Measurements from ENCODE around the gene TFCP2. TPM values are rescaled to one million over a fixed set of nuclear protein-coding genes. Genes with fewer than 3 reads are reported as not detected.

The TFCP2 gene
- total RNA-seq, 2 donors from 2014 or later = 10.6 to 18.1 TPM

- TF ChIP-seq CTCF (IDR thresholded peaks at IDR 0.05) = no peak
- no peaks in the 10 kb centered on the region for H3K27me3 ChIP-seq (replicated peaks; ENCODE audit: insufficient read depth)
- H3K4me3 ChIP-seq = no peak overlapping the region
- ATAC-seq (ENCODE audit: insufficient number of reproducible peaks, low FRiP score, low read depth) (no peak), DNase-seq (ENCODE audit: low spot score) (no peak)
- H3K27ac ChIP-seq = no peak overlapping the region
- H3K4me1 ChIP-seq (ENCODE audit: control insufficient read depth in 1 of 2, low read depth in 2 of 2) = peaks cover 0 to 7% of the 10 kb centered on the region in 2 donors
- H3K36me3 ChIP-seq = no peaks in the 10 kb centered on the region
- no peaks in the 10 kb centered on the region for H3K9me3 ChIP-seq
Measured at GRCh38 chr12:51156245-51156765, 16.6 kb downstream of the TFCP2 start.

GRCh38 chr12:51152953-51153352 is 20.0 kb downstream of the TFCP2 start:
- no peak for ATAC-seq (ENCODE audit: insufficient number of reproducible peaks, low FRiP score, low read depth)
- no peaks in the 10 kb centered on the region for H3K9me3 ChIP-seq
- no peaks in the 10 kb centered on the region for H3K4me1 ChIP-seq (ENCODE audit: control insufficient read depth in 1 of 2, low read depth in 2 of 2)

GRCh38 chr12:51150777-51151176 is 22.2 kb downstream of the TFCP2 start:
- H3K27me3 ChIP-seq (replicated peaks; ENCODE audit: insufficient read depth) = no peaks in the 10 kb centered on the region
- DNase-seq (ENCODE audit: low spot score) (no peak), ATAC-seq (ENCODE audit: insufficient number of reproducible peaks, low FRiP score, low read depth) (no peak)
- no peaks in the 10 kb centered on the region for H3K36me3 ChIP-seq
- H3K27ac ChIP-seq = no peak overlapping the region
- H3K4me3 ChIP-seq = no peak overlapping the region
- no peaks in the 10 kb centered on the region for H3K4me1 ChIP-seq (ENCODE audit: control insufficient read depth in 1 of 2, low read depth in 2 of 2)
- no peak for TF ChIP-seq CTCF (IDR thresholded peaks at IDR 0.05)
- no peaks in the 10 kb centered on the region for H3K9me3 ChIP-seq

More at GRCh38 chr12:51152953-51153352, 20.0 kb downstream of the TFCP2 start:
- Histone ChIP-seq H3K36me3 (no peaks in the 10 kb centered on the region), H3K27ac (no peak overlapping the region), H3K4me3 (no peak overlapping the region), H3K27me3 (replicated peaks; ENCODE audit: insufficient read depth) (no peaks in the 10 kb centered on the region)
- DNase-seq (ENCODE audit: low spot score) = no peak
- TF ChIP-seq CTCF (IDR thresholded peaks at IDR 0.05) = no peak

GRCh38 chr12:51147309-51147708 is 25.6 kb downstream of the TFCP2 start:
- H3K4me1 ChIP-seq (ENCODE audit: control insufficient read depth in 1 of 2, low read depth in 2 of 2) = no peaks in the 10 kb centered on the region
- no peak for DNase-seq (ENCODE audit: low spot score)
- H3K9me3 ChIP-seq = no peaks in the 10 kb centered on the region
- ATAC-seq (ENCODE audit: insufficient number of reproducible peaks, low FRiP score, low read depth) = no peak
- H3K27ac ChIP-seq = no peak overlapping the region
- no peaks in the 10 kb centered on the region for H3K36me3 ChIP-seq
- no peaks in the 10 kb centered on the region for H3K27me3 ChIP-seq (replicated peaks; ENCODE audit: insufficient read depth)
- H3K4me3 ChIP-seq = no peak overlapping the region
- no peak for TF ChIP-seq CTCF (IDR thresholded peaks at IDR 0.05)

GRCh38 chr12:51139292-51139844 is 33.6 kb downstream of the TFCP2 start:
- DNase-seq (ENCODE audit: low spot score) = no peak
- H3K27ac ChIP-seq = no peak overlapping the region
- H3K9me3 ChIP-seq = no peaks in the 10 kb centered on the region
- no peaks in the 10 kb centered on the region for H3K36me3 ChIP-seq
- H3K4me3 ChIP-seq = no peak overlapping the region
- no peak for ATAC-seq (ENCODE audit: insufficient number of reproducible peaks, low FRiP score, low read depth)
- H3K4me1 ChIP-seq (ENCODE audit: control insufficient read depth in 1 of 2, low read depth in 2 of 2) = no peaks in the 10 kb centered on the region
- TF ChIP-seq CTCF (IDR thresholded peaks at IDR 0.05) = no peak
- no peaks in the 10 kb centered on the region for H3K27me3 ChIP-seq (replicated peaks; ENCODE audit: insufficient read depth)

Data from thoracic aorta (tissue), 2 donors.